H1 (cell line): ENCODE results near the gene CEL. TPM values are rescaled to one million over a fixed set of nuclear protein-coding genes. Genes with fewer than 3 reads are reported as not detected.

Experiments
- CTCF ChIA-PET: fragments of 300-600 bp; sonication (Branson Sonifier 250); formaldehyde crosslinking; loops from one replicate; lab custom pipeline; 2021; ENCODE audit not compliant: partially characterized antibody; lab: Charles Lee
- POLR2A ChIA-PET: fragments of 300-600 bp; sonication (Branson Sonifier 250); formaldehyde crosslinking; loops from one replicate; lab custom pipeline; 2021; ENCODE audit warnings: inconsistent platforms; ENCODE audit not compliant: partially characterized antibody; lab: Charles Lee
- DNase-seq, 2 experiments: peaks; one replicate each; pipeline versions ENCODE4 v3.0.0 to v3.0.0-alpha.2; 2010 to 2022; ENCODE audit warnings: low spot score in 2 of 2, low read depth in 1 of 2, mixed read lengths in 1 of 2
- FAIRE-seq: peaks from 2 replicates; lab custom pipeline; 2011; peaks lifted over from hg19 to GRCh38; lab: Jason Lieb, UNC
- H2AFZ ChIP-seq: 2 replicates; pipeline ENCODE4 v1.8.1; 2012; ENCODE audit warnings: low read length, inconsistent platforms
- H2AK5ac ChIP-seq: 2 replicates; pipeline ENCODE4 v1.6.1; 2013; ENCODE audit warnings: low read depth, low read length
- H2BK120ac ChIP-seq: replicated peaks from 2 replicates; pipeline ENCODE3; 2013; ENCODE audit warnings: low read depth, low read length, inconsistent platforms
- H2BK12ac ChIP-seq: 2 replicates; pipeline ENCODE4 v1.6.1; 2013; ENCODE audit warnings: low read depth, low read length
- H2BK15ac ChIP-seq: 2 replicates; pipeline ENCODE4 v1.6.1; 2013; ENCODE audit warnings: low read length
- H2BK20ac ChIP-seq: 2 replicates; pipeline ENCODE4 v1.6.1; 2013; ENCODE audit warnings: low read length
- H2BK5ac ChIP-seq: 2 replicates; pipeline ENCODE4 v1.6.1; 2013; ENCODE audit warnings: low read depth, low read length
- H3K14ac ChIP-seq: 2 replicates; pipeline ENCODE4 v1.6.1; 2013; ENCODE audit warnings: inconsistent platforms; ENCODE audit not compliant: insufficient read length
- H3K18ac ChIP-seq: 2 replicates; pipeline ENCODE4 v1.6.1; 2013; ENCODE audit warnings: low read length; ENCODE audit errors: extremely low read depth
- H3K23ac ChIP-seq: 2 replicates; pipeline ENCODE4 v1.6.1; 2013; ENCODE audit warnings: inconsistent platforms; ENCODE audit not compliant: insufficient read length
- H3K23me2 ChIP-seq: 2 replicates; pipeline ENCODE4 v1.6.1; 2013; ENCODE audit warnings: low read depth, low read length
- H3K27ac ChIP-seq: 2 replicates; pipeline ENCODE4 v1.6.1; 2011; ENCODE audit warnings: low read depth, low read length, inconsistent platforms
- H3K27me3 ChIP-seq, 4 experiments: replicated peaks in 1 of 4; 1 replicate in 1 of 4; 2 replicates in 3 of 4; pipeline versions ENCODE4 v1.6.1 to v1.8.1; 2011 to 2013; ENCODE audit warnings: low read length in 3 of 4, mild to moderate bottlenecking in 3 of 4, inconsistent platforms in 2 of 4, mixed read lengths in 2 of 4, moderate library complexity in 1 of 4; ENCODE audit not compliant: control insufficient read depth in 3 of 4, insufficient read depth in 3 of 4; ENCODE audit errors: extremely low read depth in 1 of 4
- H3K36me3 ChIP-seq, 4 experiments: 2 replicates each; pipeline versions ENCODE4 v1.6.1 to v1.8.1; 2011 to 2013; ENCODE audit warnings: mild to moderate bottlenecking in 4 of 4, low read length in 3 of 4, moderate library complexity in 2 of 4, control low read depth in 1 of 4, inconsistent platforms in 1 of 4; ENCODE audit not compliant: insufficient read depth in 4 of 4, control insufficient read depth in 2 of 4
- H3K4ac ChIP-seq: replicated peaks from 2 replicates; pipeline ENCODE3; 2013; ENCODE audit warnings: low read length, low read depth, mixed read lengths, inconsistent platforms; ENCODE audit not compliant: insufficient read length
- H3K4me1 ChIP-seq, 4 experiments: replicated peaks in 1 of 4; 1 replicate in 1 of 4; 2 replicates in 3 of 4; pipeline versions ENCODE4 v1.6.1 to v1.8.1; 2011 to 2013; ENCODE audit warnings: low read length in 3 of 4, inconsistent platforms in 2 of 4, mixed read lengths in 1 of 4; ENCODE audit not compliant: insufficient read depth in 4 of 4, control insufficient read depth in 3 of 4
- H3K4me2 ChIP-seq, 2 experiments: 2 replicates each; pipeline versions ENCODE4 v1.6.1 to v1.8.1; 2011 to 2013; ENCODE audit warnings: low read depth in 2 of 2, low read length in 2 of 2, control low read depth in 1 of 2, inconsistent platforms in 1 of 2, mild to moderate bottlenecking in 1 of 2; ENCODE audit not compliant: insufficient read depth in 1 of 2
- H3K4me3 ChIP-seq, 4 experiments: fragments of 200-600, 300-600 bp in 1 of 4; sonication (generic), shearing (Covaris generic), sonication (Bioruptor Twin) in 1 of 4; 2 replicates each; pipeline versions ENCODE4 v1.5.1 to v1.8.1; 2011 to 2016; ENCODE audit warnings: low read length in 4 of 4, low read depth in 3 of 4, control low read depth in 2 of 4, inconsistent platforms in 2 of 4, mild to moderate bottlenecking in 2 of 4, mixed read lengths in 1 of 4, moderate library complexity in 1 of 4; ENCODE audit not compliant: insufficient read depth in 2 of 4; ENCODE audit errors: extremely low read depth in 1 of 4
- H3K56ac ChIP-seq: replicated peaks from 2 replicates; pipeline ENCODE3; 2013; ENCODE audit warnings: low read depth, mild to moderate bottlenecking, mixed read lengths, low read length, inconsistent platforms; ENCODE audit not compliant: insufficient read length
- H3K79me1 ChIP-seq: 2 replicates; pipeline ENCODE4 v1.6.1; 2013; ENCODE audit warnings: low read depth, low read length, control low read depth
- H3K79me2 ChIP-seq, 2 experiments: 2 replicates each; pipeline versions ENCODE4 v1.6.1 to v1.8.1; 2012 to 2013; ENCODE audit warnings: low read length in 2 of 2, mild to moderate bottlenecking in 2 of 2, inconsistent platforms in 1 of 2; ENCODE audit not compliant: insufficient read depth in 2 of 2, control insufficient read depth in 1 of 2
- H3K9ac ChIP-seq, 4 experiments: replicated peaks in 1 of 4; 1 replicate in 1 of 4; 2 replicates in 3 of 4; pipeline versions ENCODE4 v1.6.1 to v1.8.1; 2011 to 2013; ENCODE audit warnings: low read depth in 3 of 4, low read length in 3 of 4, control low read depth in 2 of 4, mild to moderate bottlenecking in 2 of 4, moderate library complexity in 2 of 4, inconsistent platforms in 1 of 4; ENCODE audit errors: extremely low read depth in 1 of 4
- H3K9me3 ChIP-seq, 2 experiments: 2 replicates each; pipeline versions ENCODE4 v1.6.1 to v1.8.1; 2012 to 2013; ENCODE audit warnings: mild to moderate bottlenecking in 2 of 2, moderate library complexity in 2 of 2, control low read depth in 1 of 2, inconsistent platforms in 1 of 2, low read depth in 1 of 2, low read length in 1 of 2, mixed read lengths in 1 of 2; ENCODE audit not compliant: insufficient read depth in 2 of 2
- H4K20me1 ChIP-seq, 2 experiments: replicated peaks in 1 of 2; 2 replicates each; pipeline versions ENCODE3 to v1.8.1; 2011 to 2013; ENCODE audit warnings: inconsistent platforms in 2 of 2, low read length in 2 of 2, mild to moderate bottlenecking in 1 of 2; ENCODE audit not compliant: insufficient read depth in 2 of 2, control insufficient read depth in 1 of 2
- H4K5ac ChIP-seq: 2 replicates; pipeline ENCODE4 v1.6.1; 2013; ENCODE audit warnings: low read length, low read depth, mixed read lengths, inconsistent platforms; ENCODE audit not compliant: insufficient read length
- H4K8ac ChIP-seq: 2 replicates; pipeline ENCODE4 v1.8.0; 2013; ENCODE audit warnings: mild to moderate bottlenecking, moderate library complexity, low read length, inconsistent platforms; ENCODE audit not compliant: insufficient read depth; ENCODE audit errors: extremely low read depth
- H4K91ac ChIP-seq: replicated peaks from 2 replicates; pipeline ENCODE3; 2013; ENCODE audit warnings: low read length, mixed read lengths, inconsistent platforms; ENCODE audit not compliant: insufficient read length
- ATF3 ChIP-seq: IDR thresholded peaks from 2 replicates; pipeline ENCODE4 v1.6.1; 2011; ENCODE audit warnings: low read depth, mild to moderate bottlenecking, low read length; ENCODE audit not compliant: insufficient read depth
- GTF2F1 ChIP-seq: IDR thresholded peaks from 2 replicates; pipeline ENCODE4 v1.6.1; 2012; ENCODE audit warnings: low read depth, low read length, improper control_type of control experiment, borderline replicate concordance
- NANOG ChIP-seq: IDR thresholded peaks from 2 replicates; pipeline ENCODE4 v1.6.1; 2011; ENCODE audit warnings: low read length, low read depth, mild to moderate bottlenecking, inconsistent platforms; ENCODE audit not compliant: insufficient read depth, poor library complexity, severe bottlenecking
- RXRA ChIP-seq: IDR thresholded peaks from 2 replicates; pipeline ENCODE4 v1.6.1; 2011; ENCODE audit warnings: low read depth, mild to moderate bottlenecking, low read length, moderate library complexity; ENCODE audit not compliant: insufficient read depth
- WGBS, 2 experiments: shearing (Covaris generic) in 1 of 2; methylation state at CpG; one replicate each; pipeline versions ENCODE4 v1.1.6 to v1.1.7; 2013 to 2015; ENCODE audit warnings: low lambda C conversion rate in 2 of 2, mixed read lengths in 2 of 2, inconsistent platforms in 1 of 2, low coverage in 1 of 2, missing lambda C conversion rate in 1 of 2; ENCODE audit not compliant: insufficient replicate concordance in 2 of 2, insufficient coverage in 1 of 2, insufficient read length in 1 of 2; ENCODE audit errors: extremely low coverage in 1 of 2, missing lambda C conversion rate in 1 of 2; 5-methylcytosine and 5-hydroxymethylcytosine counted together
- polyA plus RNA-seq, 7 experiments: library from polyadenylated mRNA; depleted of rRNA in 3 of 7; stranded (reverse) in 5 of 7; unstranded in 2 of 7; fragments of >200 nt in 5 of 7; fragments of 200-250 nt in 2 of 7; gene quantifications; 1 replicate in 5 of 7; 2 replicates in 1 of 7; 4 replicates in 1 of 7; pipeline versions ENCODE4 v1.2.1 to v1.2.3, GENCODE V29; 2011 to 2013; ENCODE audit warnings: missing spikeins in 2 of 7, mixed read lengths in 2 of 7
- total RNA-seq: library from RNA; stranded (reverse); fragmentation: NEBNext Ultra II Directional; extraction: Animal tissue kit (Norgen Biotek cat#: 25700); gene quantifications from 2 replicates; pipeline ENCODE4 v1.2.1, GENCODE V29; 2021

The CEL gene
- total and polyA plus RNA-seq, 2 of the 8 experiments (the other 6 are each of a cell fraction or from before 2014, with no cell fraction given): 1.8 to 3.4 TPM

DNA sequence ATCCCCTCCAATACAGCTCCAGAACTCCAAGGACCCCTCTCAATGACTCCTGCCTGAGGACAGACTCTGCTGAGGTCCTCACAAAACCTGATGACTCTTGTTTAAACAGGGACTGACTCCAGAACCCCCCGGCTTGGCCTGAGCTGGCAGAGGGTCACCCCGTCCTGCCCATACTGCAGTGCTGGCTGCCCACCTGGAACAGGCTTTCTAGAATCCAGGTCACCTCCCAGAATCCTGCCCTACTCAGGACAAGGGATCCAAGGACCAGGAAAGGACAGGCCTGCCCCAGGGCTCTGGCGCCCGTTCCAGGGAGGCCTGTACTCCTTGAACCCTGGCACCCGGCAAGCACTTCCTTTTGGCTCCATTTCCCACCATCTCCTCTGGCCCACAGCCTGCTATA lies 37.1 kb downstream of the CEL start:
- POLR2A ChIA-PET: no interaction called here
- Histone ChIP-seq H2BK12ac (no peak overlapping the region), H3K4me2 (no peak overlapping the region), H3K4ac (no peak overlapping the region), H3K79me1 (no peaks in the 10 kb centered on the region), H3K79me2 (no peaks in the 10 kb centered on the region), H3K36me3 (peaks cover 0 to 29% (median 8%) of the 10 kb centered on the region in 4 experiments; a peak in 6 of 8 replicates), H3K56ac (no peak overlapping the region), H4K91ac (no peak overlapping the region), H2BK5ac (no peak overlapping the region), H3K27ac (no peak overlapping the region), H3K18ac (no peak overlapping the region), H2BK120ac (no peak overlapping the region), H3K14ac (no peak overlapping the region), H4K20me1 (peaks cover 2 to 7% of the 10 kb centered on the region in 2 experiments), H2BK15ac (no peak overlapping the region), H2BK20ac (no peak overlapping the region), H2AK5ac (no peak overlapping the region), H3K23ac (no peak overlapping the region), H3K9me3 (peaks cover 11 to 13% of the 10 kb centered on the region in 2 experiments; a peak in 3 of 4 replicates), H3K4me1 (no peaks in the 10 kb centered on the region), H3K4me3 (no peak overlapping the region), H4K8ac (no peak overlapping the region), H3K9ac (no peak overlapping the region), H3K27me3 (no peaks in the 10 kb centered on the region), H3K23me2 (no peaks in the 10 kb centered on the region), H4K5ac (no peak overlapping the region), H2AFZ (no peak overlapping the region)
- WGBS, 2 experiments: 79% methylated on average over 5 of the region's 5 CpGs; no CpG with 5 or more reads in 1 of the 2 experiments
- CTCF ChIA-PET: interaction anchor here (0.7 to 2.8 kb wide), 7 partner anchors 9 to 175 kb away, joined by 3 to 11 read pairs (median 3); no protein-coding TSS in a partner anchor
- DNase-seq (no peak), FAIRE-seq (no peak)
- TF ChIP-seq RXRA: no peak
- no peak for TF ChIP-seq NANOG
- TF ChIP-seq GTF2F1: no peak
- TF ChIP-seq ATF3: no peak
